GM21360 (cell line): ENCODE results near the gene PXT1.
"Not testable (repeated sequence)": the region's sequence is repeated elsewhere in the genome, so short reads cannot be mapped to it uniquely, and the experiment has no call there.

Experiments
- ATAC-seq: cut with Tn5 transposase; IDR thresholded peaks from one replicate; pipeline ENCODE4 v1.9.1; 2021; ENCODE audit warnings: mild to moderate bottlenecking, moderate library complexity; ENCODE audit not compliant: unreplicated experiment

The PXT1 gene

DNA sequence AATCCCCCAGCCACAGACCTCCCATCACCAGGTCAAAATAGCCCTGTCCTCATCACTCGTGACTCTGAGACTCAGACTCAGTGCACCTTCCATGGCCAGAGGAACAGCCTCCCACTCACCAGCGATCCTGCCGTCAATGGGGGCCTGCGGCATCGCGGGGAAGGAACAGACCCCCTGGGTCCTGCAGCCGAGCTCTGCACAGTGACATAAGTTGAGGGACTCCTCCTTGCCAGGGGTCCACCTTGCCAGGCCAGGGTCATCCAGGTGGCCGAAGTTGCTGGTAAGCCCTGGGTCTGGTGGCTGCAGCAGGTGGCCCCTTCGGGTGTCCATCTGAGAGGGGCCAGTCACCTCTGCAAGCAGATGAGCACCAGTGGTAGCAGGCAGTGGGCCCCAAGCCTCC is 71.4 kb downstream of the PXT1 start:
- ATAC-seq = no peak

DNA sequence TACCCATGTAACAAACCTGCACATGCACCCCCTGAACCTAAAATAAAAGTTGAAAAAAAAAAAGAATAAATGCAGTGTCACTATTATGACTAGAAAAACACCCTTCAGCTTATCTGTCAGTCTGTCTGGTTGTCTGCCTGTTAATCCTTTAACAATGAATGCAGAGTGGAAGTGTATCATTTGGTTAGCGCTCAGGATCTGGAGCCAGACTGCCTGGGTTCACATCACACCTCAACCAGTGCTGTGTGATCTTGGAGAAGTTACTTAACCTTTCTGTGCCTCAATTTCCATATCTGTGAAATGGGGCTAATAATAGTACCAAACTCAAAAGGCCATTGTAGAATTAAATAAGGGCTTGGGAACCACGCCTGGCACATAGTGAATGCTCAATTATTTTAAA is 72.0 kb downstream of the PXT1 start:
- ATAC-seq = no peak

DNA sequence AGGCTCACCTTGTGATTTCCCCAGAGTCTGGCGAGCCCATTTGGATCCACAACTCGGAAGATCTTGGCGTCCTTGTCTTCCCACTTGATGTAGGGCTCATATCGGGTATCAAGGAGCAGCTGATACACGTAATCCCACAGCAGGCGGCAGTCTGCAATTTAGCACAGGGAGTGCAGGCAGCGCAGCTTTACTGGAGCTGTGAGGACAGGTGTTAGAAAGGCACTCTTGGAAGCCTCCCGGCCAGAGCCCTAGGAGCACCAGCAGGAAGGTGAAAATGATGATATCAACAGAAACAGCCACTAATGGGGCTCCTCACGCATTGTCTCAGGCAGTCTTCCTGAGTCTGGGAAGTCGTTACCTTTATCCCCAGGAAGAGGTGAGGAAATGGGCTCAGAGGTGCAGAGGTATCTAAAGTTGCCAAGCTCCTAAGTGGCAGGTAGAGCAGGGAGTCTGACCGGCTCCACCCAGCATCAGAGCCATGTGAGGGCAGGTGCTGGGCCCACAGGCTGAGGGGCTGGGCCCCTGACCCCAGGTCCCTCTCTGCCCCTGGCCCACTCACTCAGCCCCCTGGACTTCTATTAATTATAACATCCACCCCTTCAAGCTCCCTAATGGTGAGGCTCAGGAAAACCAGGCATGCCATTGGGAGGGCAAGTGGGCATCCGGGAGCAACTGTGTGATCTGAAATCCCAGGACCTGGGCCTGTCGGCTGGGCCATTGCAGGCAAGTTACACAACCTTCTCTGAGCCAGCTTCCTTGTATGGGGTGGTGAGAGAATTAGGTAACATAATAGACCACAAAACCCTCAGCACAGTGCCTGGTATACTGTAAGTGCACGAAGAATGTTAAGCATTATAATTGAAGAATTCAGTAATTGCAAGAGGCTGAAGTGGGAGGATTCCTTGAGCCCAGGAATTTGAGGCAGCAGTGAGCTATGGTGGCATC is 73.5 kb downstream of the PXT1 start:
- no peak for ATAC-seq

DNA sequence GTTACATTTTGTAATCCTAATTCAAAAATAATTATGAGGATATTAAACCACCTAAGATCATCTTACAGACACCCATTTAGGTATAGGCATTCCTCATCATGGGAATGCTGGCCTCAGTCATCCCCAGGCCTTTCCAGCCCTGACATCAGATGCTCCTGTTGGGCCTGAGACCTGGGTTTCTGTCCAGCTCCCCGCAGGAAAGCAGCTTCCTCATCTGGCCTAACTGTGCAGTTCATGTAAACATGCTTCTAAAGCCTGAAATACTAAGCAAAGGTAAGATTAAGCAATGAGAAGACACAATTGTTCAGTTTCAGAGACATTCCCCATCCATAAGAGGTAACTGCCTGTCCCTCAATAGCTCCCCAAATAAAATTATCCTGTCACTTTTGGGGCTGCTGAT is 74.2 kb downstream of the PXT1 start:
- ATAC-seq = no peak

DNA sequence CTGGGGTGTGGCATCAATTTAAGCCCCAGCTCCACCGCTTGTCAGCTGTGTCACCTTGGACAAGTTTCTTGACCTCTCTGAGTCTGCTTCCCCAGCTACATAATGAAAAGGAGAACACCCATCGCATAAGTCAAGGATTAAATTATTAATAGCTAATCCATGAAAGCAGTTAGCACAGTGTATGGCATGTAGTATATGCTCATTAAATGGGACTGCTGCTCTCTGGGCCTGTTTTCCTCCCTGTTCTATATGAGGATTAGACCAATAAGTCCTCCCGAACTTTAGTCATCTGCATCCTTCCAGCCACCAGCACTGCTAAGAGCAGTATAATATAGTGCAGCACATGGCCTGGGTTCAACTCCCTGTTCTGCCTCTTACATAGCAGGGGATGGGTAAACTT is 74.9 kb downstream of the PXT1 start:
- ATAC-seq = no peak

DNA sequence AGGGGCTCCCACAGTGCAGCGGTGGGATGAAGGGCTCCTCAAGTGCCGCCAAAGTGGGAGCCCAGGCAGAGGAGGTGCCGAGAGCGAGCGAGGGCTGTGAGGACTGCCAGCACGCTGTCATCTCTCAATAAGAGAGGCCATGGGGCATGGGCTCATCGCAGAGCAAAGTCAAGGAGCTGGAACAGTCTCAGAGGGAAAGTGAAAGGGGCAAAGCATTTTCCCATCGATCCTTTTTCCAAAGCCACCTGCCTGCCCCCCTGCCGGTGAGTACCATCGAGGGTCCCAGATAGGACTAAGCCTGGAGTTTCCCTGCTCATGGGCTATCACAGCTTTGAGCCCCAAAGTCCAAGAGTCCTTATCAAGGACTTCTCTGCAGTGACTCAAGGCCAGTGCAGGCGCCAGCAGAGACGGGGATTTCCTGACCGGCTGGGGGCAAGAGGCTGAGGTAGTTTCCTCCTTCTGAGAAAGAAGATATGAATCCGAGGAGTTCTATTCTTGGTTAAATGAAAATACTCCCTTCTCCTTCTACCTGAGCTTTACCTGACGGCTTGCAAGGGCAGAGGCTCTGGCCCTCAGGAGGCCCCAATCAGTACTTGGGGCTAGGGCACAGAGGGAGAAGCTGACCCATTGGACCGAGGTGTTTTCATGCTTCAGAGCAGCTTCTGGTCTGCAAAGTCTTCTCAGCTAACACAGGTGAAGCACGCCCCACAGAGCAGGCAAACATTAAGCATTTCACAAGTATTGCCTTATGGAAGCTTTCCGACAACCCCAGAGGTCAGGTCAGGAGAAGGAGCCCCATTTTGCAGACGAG is 77.8 kb downstream of the PXT1 start:
- ATAC-seq = no peak

DNA sequence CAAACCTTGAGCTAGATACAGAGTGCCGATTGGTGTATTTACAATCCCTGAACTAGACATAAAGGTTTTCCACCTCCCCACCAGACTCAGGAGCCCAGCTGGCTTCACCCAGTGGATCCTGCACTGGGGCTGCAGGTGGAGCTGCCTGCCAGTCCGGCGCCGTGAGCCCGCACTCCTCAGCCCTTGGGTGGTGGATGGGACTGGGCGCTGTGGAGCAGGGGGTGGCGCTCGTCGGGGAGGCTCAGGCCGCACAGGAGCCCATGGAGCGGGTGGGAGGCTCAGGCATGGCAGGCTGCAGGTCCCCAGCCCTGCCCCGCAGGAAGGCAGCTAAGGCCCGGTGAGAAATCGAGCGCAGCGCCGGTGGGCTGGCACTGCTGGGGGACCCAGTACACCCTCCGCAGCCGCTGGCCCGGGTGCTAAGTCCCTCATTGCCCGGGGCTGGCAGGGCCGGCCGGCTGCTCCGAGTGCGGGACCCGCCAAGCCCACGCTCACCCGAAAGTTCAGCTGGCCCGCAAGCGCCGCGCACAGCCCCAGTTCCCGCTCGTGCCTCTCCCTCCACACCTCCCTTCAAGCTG is 78.5 kb downstream of the PXT1 start:
- not testable (repeated sequence) for ATAC-seq

DNA sequence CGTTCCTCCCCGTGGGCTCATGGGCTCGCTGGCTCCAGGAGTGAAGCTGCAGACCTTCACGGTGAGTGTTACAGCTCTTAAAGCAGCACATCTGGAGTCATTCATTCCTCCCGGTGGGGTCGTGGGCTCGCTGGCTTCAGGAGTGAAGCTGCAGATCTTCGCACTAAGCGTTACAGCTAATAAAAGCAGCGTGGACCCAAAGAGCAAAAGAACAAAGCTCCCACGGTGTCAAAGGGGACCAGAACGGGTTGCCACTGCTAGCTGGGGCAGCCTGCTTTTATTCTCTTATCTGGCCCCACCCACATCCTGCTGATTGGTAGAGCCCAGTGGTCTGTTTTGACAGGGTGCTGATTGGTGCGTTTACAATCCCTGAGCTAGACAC is 79.3 kb downstream of the PXT1 start:
- not testable (repeated sequence) for ATAC-seq

DNA sequence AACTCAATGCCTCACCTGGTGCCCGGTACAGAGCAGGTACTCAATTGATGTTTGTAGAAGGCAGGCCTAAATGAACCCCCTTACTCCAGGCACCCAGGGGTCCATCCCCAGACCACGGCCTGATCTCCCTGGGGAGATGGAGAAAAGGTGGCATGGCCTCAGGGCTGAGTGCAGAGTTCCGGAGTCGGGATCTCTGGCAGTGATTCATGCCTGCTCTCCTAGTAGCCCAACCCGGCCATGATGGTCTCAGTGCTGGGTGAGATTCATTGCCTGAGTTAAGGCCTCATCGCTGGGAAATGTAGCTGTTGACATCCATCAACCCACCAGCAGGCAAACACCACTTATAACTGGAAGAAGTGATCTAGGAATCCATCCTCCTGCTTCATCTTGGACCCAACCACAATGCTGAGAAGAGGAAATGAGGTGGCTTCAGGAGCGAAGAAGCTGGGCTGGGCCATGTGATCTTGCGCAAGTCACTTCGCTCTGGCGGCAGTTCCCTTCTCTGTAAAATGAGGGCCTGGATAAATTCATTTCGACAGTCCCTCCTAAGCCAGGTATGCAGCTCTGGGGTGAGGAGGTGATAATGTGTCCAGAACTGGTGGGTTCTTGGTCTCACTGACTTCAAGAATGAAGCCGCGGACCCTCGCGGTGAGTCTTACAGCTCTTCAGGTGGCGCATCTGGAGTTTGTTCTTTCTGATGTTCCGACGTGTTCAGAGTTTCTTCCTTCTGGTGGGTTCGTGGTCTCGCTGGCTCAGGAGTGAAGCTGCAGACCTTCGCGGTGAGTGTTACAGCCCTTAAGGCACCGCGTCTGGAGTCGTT is 79.9 kb downstream of the PXT1 start:
- ATAC-seq = no peak

DNA sequence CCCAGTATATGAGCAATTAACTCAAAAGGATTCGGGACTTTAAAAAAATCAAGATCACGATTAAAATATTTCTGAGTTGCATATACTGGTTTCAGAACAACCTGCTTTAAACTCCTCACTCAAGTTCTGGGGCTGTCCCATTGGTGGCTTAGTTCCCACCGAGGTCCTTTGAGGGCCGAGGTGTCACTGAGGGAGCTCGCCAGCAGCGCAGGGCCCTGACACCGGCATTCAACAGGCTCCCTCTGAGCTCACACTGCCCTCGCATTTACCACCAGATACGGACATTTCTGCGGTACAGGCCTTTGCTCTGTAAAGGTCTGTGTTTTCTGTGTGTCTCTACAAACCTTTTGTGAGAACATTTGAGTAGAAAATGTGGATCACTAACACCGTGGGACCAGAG is 81.6 kb downstream of the PXT1 start:
- ATAC-seq = no peak

DNA sequence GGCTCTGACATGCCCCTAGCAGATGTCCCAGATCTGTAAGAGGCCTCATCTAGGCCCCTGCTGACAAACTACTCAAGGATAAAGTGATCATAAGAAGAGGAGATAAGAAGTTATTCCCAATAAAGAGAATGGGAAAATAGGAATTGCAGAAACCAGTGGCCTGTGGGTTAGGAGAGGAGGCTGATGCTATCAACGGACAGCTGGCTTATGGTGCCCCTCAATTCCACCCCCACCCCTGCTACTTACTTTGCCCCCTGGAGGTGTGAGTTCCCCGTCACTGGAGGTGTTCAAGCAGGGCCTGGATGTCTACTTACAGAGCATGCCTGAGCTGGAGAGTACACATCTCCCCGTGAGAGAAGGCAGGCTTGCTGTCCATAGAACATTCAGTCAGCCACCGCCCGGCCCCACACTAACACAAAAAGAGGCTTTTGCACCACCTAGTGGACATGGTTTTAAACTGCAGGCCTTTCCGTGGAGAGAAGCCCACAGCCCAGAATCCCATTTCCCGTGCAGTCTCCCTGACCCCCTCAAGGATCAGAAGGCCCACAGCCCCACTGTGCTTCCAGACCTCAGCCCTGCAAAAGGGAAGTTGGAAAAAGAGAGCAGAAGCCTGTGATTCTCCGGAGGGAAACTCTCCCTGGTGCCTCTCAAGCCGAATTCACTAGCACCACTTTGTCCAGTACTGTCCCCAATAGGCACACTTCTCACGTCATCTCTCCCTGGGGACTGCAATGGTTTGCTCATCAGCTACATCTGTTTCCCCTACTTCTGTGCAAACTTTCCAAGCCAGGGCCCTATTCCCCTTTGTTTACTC is 82.2 kb downstream of the PXT1 start:
- no peak for ATAC-seq

DNA sequence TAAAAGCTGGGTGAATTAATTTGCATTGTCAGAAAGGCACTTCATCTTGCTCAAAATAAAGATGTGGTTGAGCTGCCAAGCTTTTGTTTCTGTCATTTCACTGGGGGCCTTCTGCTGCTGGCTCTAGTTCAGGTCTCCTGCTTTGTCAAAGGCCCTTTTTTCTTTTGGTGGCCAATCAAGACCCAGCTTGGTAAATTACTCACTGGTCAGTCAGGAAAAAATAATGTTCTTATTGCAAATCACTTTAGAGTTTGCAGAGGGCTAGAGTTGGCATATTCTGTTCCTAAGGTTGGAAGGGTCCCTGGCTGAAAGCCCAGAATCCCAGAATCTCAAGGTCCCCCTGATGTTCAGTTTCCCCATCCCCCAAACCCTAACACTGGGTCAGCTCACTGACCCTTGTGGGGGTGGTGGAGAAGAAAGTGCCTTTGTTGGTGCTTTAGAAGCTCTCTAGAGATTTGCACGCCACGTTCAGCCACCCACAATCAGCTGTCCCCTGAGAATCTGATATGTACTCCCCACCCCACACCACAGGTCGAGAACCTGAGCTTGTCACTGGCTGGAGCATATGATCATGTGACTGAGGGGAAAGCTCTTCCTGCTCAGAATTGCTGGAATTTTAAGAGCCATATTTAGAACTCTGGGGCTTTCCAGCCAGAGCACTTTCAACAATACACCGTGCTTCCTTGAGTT is 84.3 kb downstream of the PXT1 start:
- peak; percentile 40 for ATAC-seq

DNA sequence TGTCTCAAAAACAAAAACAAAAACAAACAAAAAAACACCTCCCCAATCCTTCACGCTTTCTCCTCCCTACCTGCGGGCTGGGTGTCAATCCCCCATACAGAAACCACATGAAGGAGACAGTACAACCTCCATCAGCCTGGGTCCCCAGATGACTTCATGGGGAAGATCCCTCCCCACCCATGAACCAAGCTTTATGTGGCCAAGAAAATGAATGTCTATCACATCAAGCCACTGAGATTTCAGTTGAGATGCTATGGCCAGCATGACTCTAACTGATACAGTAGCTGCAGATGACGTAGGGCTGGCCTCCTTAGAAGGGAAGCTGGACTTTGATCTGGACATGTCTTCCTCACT is 84.8 kb downstream of the PXT1 start:
- no peak for ATAC-seq

DNA sequence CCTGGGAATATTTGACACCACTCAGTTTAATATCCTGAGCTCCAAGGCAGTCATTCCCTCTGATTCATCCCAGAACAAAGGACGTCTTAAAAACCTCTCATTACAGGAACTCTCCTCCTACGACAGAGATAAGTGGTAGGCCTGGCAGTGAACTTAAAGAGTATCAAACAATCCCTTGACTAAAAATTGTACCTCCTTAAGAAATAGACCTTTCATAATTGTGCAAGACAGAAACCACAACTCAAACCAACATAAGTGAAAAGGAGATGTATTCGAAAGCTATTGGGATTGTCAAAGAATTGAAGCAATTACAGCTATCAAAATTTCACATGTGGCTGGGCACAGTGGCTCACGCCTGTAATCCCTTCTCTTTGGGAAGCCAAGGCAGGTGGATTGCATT is 86.8 kb downstream of the PXT1 start:
- no peak for ATAC-seq

DNA sequence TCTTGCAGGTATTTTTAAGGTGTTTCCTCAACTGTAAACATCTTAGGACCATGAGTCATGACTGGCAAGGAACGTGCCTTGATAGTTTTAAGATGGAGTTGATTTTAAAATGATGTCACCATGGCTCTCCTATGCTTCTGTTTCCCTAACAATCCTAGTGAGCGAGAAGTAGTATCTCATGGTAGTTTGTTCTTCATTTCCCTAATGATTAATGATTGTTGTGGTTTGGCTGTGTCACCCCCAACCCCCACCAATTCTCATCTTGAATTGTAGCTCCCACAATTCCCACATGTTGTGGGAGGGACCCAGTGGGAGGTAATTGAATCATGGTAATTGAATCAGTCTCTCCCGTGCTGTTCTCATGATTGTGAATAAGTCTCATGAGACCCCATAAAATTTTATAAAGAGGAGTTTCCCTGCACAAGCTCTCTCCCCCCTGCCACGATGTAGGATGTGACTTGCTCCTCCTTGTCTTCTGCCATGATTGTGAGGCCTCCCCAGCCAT is 89.2 kb downstream of the PXT1 start:
- ATAC-seq = no peak

DNA sequence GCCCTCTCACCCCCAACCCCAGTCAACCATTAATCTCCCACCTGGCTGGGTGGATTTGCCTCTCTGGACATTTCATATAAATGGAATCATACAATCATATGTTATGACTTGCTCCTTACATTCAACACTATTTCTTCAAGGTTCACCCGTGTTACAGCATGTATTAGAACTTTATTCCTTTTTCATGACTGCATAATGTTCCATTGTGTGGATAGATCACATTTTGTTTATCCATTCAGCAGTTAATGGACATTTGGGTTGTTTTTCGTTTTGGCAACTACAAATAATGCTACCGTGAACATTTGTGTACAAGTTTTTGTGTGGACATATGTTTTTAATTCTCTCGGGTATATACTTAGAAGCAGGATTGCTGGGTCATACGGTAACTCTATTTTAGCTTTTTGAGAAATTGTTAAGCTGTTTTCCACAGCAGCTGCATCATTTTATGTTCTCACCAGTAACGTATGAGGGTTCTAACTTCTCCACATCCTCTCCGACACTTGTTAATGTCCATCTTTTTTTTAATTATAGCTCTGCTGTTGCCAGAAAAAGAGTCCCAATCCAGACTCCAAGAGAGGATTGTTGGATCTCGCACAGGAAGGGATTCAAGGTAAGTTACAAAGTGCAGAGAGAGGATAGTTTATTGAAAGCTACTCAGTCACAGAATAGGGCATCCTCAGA is 90.0 kb downstream of the PXT1 start:
- no peak for ATAC-seq

DNA sequence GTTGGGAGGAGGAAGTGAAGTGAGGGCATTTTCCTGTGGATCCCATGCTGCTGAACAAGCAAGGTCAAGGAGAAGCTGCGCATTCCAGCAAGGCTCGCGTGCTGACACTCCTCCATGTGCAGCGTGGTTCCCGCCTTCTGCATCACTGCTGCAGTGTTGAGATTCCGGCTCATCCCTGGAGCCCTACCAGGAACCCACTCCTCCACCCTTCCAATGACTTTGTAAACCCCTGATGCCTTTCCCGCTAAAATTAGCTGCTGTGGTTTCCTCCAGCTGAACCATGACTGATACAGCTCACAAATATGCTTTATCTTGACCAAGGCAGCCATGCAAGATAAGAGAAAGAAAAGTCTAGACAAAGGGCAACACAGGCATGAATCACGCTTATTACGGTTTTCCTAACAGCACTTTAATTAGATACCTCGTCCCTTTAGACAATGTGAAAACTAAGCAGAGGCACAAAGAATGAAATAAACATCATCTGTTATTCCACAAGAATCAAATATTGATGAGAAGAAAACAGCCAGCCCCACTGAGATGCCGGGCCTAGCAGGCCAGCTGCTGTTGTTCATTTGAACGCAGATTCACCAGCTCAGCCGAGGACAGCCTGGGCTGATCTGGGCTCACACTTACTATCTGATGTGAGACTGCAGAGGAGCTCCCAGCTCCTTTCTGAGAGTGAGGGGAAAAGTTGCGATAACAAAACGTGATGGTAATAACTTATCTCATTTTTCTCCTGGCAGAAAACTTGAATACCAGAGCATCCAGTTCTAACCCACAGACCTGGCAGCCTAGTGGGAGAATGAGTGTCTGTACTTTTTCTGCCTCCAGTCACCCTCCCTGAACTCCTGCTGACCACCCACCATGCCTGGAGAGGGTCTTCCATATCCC is 91.7 kb downstream of the PXT1 start:
- ATAC-seq = no peak

DNA sequence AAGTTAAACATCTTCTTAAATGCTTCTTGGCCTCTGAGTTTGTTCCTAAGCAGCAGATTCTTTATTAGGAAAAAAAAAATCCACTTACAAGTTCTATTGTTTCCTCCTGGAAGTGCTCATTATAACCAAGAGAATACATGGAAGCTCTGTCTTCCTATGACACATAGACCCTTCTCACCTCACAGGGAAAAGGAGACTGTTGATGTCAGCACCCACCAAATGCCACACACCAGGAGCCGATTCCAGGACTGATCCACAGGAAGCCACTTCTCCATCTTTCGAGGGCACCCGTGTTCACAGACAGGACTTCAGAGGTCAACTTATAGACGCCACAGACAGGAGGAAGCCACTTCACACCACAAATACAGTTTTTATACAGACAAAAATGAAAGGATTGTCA is 92.6 kb downstream of the PXT1 start:
- no peak for ATAC-seq
